Neural crest cell (in vitro differentiated cells): Measurements from ENCODE around the gene TGFBR3. TPM values are rescaled to one million over a fixed set of nuclear protein-coding genes. Genes with fewer than 3 reads are reported as not detected.
A peak's percentile ranks its signal among the peaks of the same experiment; 100 is the strongest.

ENCODE experiments used
- DNase-seq: peaks from one replicate; pipeline ENCODE4 v3.0.0; 2021; ENCODE audit warnings: low read depth, mixed read lengths, low spot score
- H3K27ac Mint-ChIP-seq: one replicate; pipeline ENCODE4 v1.8.0; 2021; ENCODE audit warnings: mild to moderate bottlenecking, mixed read lengths; ENCODE audit not compliant: unreplicated experiment
- H3K27me3 Mint-ChIP-seq: 2 replicates; pipeline ENCODE4 v1.8.0; 2021; ENCODE audit warnings: low read depth, mild to moderate bottlenecking, mixed read lengths
- H3K36me3 Mint-ChIP-seq: 2 replicates; pipeline ENCODE4 v1.8.0; 2021; ENCODE audit warnings: low read depth, mild to moderate bottlenecking, mixed read lengths
- H3K4me1 Mint-ChIP-seq: 2 replicates; pipeline ENCODE4 v1.8.0; 2021; ENCODE audit warnings: mixed read lengths
- H3K4me3 Mint-ChIP-seq: one replicate; pipeline ENCODE4 v1.8.0; 2021; ENCODE audit warnings: mild to moderate bottlenecking, mixed read lengths
- H3K9me3 Mint-ChIP-seq: 2 replicates; pipeline ENCODE4 v1.8.0; 2021; ENCODE audit warnings: mixed read lengths
- total RNA-seq: library from RNA; stranded (reverse); gene quantifications from 2 replicates; pipeline ENCODE4 v1.2.1, GENCODE V29; 2021
- TF ChIP-seq, protein P1 (sequence below): fragments of 200-600 bp; sonication (generic); conservative IDR thresholded peaks from 2 replicates; pipeline ENCODE4 v1.5.0; 2021; ENCODE audit warnings: antibody characterized with exemption, mild to moderate bottlenecking

TGFBR3 gene
- total RNA-seq, 1 donor from 2014 or later = 15.1 TPM

DNA sequence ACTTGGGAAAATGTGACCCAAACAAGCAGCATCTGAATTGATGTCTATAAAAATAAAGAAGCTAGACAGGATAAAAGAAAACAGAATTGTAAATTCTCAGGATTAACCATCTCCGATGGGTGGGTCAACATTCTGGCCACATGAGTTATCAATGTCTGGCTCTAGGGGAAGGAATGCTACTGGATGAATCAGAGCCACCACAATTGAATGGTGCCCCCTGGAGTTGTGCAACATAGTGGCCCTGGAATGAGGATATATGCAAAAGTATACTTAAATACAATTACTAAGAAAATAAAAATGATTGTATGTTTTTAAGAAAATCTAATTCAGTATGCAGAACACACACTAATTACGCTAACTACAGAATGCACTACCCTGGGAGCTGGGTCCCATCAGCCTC is 185.6 kb downstream of the TGFBR3 start:
- H3K36me3 Mint-ChIP-seq = peaks cover 25% of the 10 kb centered on the region
- peaks cover 49% of the 10 kb centered on the region for H3K4me1 Mint-ChIP-seq
- H3K9me3 Mint-ChIP-seq = no peaks in the 10 kb centered on the region
- TF ChIP-seq, protein P1, sequence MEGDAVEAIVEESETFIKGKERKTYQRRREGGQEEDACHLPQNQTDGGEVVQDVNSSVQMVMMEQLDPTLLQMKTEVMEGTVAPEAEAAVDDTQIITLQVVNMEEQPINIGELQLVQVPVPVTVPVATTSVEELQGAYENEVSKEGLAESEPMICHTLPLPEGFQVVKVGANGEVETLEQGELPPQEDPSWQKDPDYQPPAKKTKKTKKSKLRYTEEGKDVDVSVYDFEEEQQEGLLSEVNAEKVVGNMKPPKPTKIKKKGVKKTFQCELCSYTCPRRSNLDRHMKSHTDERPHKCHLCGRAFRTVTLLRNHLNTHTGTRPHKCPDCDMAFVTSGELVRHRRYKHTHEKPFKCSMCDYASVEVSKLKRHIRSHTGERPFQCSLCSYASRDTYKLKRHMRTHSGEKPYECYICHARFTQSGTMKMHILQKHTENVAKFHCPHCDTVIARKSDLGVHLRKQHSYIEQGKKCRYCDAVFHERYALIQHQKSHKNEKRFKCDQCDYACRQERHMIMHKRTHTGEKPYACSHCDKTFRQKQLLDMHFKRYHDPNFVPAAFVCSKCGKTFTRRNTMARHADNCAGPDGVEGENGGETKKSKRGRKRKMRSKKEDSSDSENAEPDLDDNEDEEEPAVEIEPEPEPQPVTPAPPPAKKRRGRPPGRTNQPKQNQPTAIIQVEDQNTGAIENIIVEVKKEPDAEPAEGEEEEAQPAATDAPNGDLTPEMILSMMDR = peak; percentile 19
- H3K4me3 Mint-ChIP-seq = no peak overlapping the region
- no peak for DNase-seq
- H3K27ac Mint-ChIP-seq = no peak overlapping the region
- no peaks in the 10 kb centered on the region for H3K27me3 Mint-ChIP-seq

DNA sequence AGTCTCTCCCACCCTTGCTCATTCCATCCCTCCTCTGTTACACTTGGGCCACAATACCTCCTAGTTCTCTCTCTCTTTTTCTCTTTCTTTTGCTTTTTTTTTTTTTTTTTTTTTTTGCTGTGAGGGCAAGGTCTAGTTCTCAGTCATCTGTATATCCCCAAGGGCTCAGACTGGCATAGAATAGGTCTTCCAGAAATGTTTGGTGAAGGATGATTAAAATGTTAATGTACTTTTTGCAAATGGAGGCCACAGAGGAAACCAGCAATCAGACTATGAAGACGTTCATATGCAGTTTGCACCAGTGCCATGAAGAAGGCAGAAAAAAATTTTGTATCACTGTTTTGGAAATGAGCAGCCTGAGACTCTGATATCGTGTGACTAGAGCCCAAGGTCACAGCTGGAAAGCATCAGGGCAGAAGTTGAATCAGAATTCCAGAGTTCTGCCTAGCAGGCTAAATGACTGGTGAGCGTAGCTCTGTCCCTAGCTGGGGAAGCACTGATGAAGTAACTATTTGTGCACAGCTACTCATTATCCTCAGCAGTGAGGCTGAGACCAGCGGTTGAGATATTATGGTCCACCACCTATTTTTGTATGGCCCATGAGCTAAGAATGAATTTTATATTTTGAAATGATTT is 186.5 kb downstream of the TGFBR3 start:
- peaks cover 25% of the 10 kb centered on the region for H3K36me3 Mint-ChIP-seq
- no peak for DNase-seq
- H3K9me3 Mint-ChIP-seq = no peaks in the 10 kb centered on the region
- H3K27me3 Mint-ChIP-seq = no peaks in the 10 kb centered on the region
- H3K4me1 Mint-ChIP-seq = peaks cover 56% of the 10 kb centered on the region
- no peak overlapping the region for H3K4me3 Mint-ChIP-seq
- TF ChIP-seq, protein P1 = no peak
- peak overlapping the region; percentile 14 for H3K27ac Mint-ChIP-seq

DNA sequence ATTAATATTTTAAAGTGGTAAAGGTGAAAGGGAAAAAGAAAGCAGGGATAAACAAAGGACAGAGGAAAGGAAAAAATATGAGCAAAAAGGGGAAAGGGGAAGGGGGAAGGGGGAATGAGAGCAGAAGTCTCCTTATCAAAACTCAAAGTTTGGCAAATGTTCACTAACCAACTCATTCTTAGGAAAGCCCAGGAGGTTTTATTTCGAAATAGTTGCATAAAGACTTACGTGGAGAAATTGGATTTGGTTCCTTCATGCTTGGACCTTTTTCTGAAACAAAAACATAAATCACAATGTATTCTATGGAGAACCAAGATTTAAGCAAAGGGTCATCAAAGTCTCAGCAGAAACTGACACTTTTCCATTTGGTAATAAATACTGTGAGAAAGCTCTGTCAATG is 188.1 kb downstream of the TGFBR3 start:
- Mint-ChIP-seq H3K27me3 (no peaks in the 10 kb centered on the region), H3K9me3 (no peaks in the 10 kb centered on the region), H3K4me1 (peaks cover 57% of the 10 kb centered on the region), H3K27ac (no peak overlapping the region), H3K36me3 (peaks cover 28% of the 10 kb centered on the region), H3K4me3 (no peak overlapping the region)
- no peak for DNase-seq
- TF ChIP-seq, protein P1 = no peak

DNA sequence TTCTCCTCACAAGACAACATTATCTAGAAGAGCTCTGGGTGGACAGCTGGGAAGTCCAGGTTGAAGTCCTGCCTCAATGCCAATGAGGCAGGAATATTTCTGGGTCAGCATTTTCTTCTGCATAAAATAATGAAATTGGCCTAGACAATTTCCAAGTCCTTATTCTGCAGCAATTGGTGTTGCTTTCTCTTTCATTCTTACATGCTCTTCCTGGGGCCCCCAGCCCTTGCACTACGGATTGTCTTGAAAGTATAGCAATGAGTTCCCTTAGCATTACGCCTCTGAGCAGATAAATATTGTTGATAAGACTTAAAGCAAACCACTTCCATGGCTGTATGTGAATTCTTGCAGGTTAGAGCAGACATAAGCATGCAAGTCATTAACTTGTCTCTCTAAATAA is 188.5 kb downstream of the TGFBR3 start:
- Mint-ChIP-seq H3K9me3 (no peaks in the 10 kb centered on the region), H3K4me3 (no peak overlapping the region), H3K36me3 (peaks cover 28% of the 10 kb centered on the region), H3K4me1 (peaks cover 57% of the 10 kb centered on the region), H3K27me3 (no peaks in the 10 kb centered on the region), H3K27ac (no peak overlapping the region)
- no peak for DNase-seq
- TF ChIP-seq, protein P1 = no peak

DNA sequence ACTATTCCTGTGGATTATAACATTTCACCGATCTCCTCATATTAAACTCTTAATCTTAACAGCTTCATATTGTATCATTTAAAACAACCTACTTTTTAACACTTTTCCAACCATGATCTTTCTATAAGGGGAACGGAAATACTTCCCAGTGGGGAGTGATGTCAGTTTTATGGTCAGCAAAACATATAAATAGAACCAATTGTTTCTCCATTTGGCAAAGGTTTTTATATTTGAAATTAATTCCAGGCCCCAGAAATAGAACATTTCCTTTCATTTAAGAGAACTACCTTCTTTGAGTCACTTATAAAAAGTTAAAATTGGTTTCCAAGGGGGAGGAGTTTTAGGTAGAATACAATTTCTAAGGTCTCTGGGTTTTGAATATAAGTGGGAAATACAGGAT is 189.6 kb downstream of the TGFBR3 start:
- Mint-ChIP-seq H3K27me3 (no peaks in the 10 kb centered on the region), H3K9me3 (no peaks in the 10 kb centered on the region), H3K4me1 (peaks cover 53% of the 10 kb centered on the region), H3K27ac (no peak overlapping the region), H3K4me3 (no peak overlapping the region), H3K36me3 (peaks cover 24% of the 10 kb centered on the region)
- TF ChIP-seq, protein P1 = no peak
- DNase-seq = no peak
